ENCODE data around the gene RANBP17.
"Not testable (repeated sequence)": the region's sequence is repeated elsewhere in the genome, so short reads cannot be mapped to it uniquely, and the experiment has no call there.

DNA sequence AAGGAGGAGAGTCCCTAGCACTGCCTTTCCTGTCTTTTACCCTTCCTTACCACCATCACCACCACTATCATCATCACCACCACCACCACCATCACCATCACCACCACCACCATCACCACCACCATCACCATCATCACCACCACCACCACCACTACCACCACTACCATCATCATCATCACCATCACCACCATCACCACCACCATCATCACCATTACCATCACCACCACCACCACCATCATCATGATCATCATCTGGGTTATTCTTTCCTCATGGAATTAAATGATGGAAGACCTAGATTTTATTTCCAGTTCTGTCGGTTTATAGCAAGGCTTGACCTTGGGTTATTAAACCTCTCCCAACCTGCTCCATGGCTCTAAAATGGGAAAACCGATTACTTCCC lies 27.8 kb upstream of the RANBP17 start:
- not testable (repeated sequence) for TF ChIP-seq KLF10 (tag by site-specific recombination; IDR thresholded peaks at IDR 0.05); ZNF776 (tag by site-specific recombination; IDR thresholded peaks at IDR 0.05; ENCODE audit: borderline replicate concordance); ZBTB17 (tag by site-specific recombination; IDR thresholded peaks at IDR 0.05); ZNF10 (tag by site-specific recombination; IDR thresholded peaks at IDR 0.05); ZNF302 (tag by site-specific recombination; IDR thresholded peaks at IDR 0.05; ENCODE audit: low read depth); MZF1 (tag by site-specific recombination; IDR thresholded peaks at IDR 0.05; ENCODE audit: borderline replicate concordance); TCF7L2 (IDR thresholded peaks at IDR 0.05; ENCODE audit: borderline replicate concordance, low read depth, low read length); KLF1 (tag by site-specific recombination; IDR thresholded peaks at IDR 0.05)
- TF ChIP-seq, protein P1, sequence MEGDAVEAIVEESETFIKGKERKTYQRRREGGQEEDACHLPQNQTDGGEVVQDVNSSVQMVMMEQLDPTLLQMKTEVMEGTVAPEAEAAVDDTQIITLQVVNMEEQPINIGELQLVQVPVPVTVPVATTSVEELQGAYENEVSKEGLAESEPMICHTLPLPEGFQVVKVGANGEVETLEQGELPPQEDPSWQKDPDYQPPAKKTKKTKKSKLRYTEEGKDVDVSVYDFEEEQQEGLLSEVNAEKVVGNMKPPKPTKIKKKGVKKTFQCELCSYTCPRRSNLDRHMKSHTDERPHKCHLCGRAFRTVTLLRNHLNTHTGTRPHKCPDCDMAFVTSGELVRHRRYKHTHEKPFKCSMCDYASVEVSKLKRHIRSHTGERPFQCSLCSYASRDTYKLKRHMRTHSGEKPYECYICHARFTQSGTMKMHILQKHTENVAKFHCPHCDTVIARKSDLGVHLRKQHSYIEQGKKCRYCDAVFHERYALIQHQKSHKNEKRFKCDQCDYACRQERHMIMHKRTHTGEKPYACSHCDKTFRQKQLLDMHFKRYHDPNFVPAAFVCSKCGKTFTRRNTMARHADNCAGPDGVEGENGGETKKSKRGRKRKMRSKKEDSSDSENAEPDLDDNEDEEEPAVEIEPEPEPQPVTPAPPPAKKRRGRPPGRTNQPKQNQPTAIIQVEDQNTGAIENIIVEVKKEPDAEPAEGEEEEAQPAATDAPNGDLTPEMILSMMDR (tag by site-specific recombination; IDR thresholded peaks at IDR 0.05) = not testable (repeated sequence)
- TF ChIP-seq, protein P2, sequence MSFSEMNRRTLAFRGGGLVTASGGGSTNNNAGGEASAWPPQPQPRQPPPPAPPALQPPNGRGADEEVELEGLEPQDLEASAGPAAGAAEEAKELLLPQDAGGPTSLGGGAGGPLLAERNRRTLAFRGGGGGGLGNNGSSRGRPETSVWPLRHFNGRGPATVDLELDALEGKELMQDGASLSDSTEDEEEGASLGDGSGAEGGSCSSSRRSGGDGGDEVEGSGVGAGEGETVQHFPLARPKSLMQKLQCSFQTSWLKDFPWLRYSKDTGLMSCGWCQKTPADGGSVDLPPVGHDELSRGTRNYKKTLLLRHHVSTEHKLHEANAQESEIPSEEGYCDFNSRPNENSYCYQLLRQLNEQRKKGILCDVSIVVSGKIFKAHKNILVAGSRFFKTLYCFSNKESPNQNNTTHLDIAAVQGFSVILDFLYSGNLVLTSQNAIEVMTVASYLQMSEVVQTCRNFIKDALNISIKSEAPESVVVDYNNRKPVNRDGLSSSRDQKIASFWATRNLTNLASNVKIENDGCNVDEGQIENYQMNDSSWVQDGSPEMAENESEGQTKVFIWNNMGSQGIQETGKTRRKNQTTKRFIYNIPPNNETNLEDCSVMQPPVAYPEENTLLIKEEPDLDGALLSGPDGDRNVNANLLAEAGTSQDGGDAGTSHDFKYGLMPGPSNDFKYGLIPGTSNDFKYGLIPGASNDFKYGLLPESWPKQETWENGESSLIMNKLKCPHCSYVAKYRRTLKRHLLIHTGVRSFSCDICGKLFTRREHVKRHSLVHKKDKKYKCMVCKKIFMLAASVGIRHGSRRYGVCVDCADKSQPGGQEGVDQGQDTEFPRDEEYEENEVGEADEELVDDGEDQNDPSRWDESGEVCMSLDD (tag by site-specific recombination; IDR thresholded peaks at IDR 0.05) = not testable (repeated sequence)
- TF ChIP-seq, protein P3, sequence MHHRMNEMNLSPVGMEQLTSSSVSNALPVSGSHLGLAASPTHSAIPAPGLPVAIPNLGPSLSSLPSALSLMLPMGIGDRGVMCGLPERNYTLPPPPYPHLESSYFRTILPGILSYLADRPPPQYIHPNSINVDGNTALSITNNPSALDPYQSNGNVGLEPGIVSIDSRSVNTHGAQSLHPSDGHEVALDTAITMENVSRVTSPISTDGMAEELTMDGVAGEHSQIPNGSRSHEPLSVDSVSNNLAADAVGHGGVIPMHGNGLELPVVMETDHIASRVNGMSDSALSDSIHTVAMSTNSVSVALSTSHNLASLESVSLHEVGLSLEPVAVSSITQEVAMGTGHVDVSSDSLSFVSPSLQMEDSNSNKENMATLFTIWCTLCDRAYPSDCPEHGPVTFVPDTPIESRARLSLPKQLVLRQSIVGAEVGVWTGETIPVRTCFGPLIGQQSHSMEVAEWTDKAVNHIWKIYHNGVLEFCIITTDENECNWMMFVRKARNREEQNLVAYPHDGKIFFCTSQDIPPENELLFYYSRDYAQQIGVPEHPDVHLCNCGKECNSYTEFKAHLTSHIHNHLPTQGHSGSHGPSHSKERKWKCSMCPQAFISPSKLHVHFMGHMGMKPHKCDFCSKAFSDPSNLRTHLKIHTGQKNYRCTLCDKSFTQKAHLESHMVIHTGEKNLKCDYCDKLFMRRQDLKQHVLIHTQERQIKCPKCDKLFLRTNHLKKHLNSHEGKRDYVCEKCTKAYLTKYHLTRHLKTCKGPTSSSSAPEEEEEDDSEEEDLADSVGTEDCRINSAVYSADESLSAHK (tag by site-specific recombination; IDR thresholded peaks at IDR 0.05) = not testable (repeated sequence)
- TF ChIP-seq, protein P4, sequence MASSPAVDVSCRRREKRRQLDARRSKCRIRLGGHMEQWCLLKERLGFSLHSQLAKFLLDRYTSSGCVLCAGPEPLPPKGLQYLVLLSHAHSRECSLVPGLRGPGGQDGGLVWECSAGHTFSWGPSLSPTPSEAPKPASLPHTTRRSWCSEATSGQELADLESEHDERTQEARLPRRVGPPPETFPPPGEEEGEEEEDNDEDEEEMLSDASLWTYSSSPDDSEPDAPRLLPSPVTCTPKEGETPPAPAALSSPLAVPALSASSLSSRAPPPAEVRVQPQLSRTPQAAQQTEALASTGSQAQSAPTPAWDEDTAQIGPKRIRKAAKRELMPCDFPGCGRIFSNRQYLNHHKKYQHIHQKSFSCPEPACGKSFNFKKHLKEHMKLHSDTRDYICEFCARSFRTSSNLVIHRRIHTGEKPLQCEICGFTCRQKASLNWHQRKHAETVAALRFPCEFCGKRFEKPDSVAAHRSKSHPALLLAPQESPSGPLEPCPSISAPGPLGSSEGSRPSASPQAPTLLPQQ (tag by site-specific recombination; IDR thresholded peaks at IDR 0.05) = not testable (repeated sequence)
